AG20443 (cell line): Measurements from ENCODE around the gene XPR1.

ENCODE experiments used
- DNase-seq: peaks from one replicate; pipeline ENCODE4 v3.0.0; 2012; ENCODE audit warnings: low spot score, mixed read lengths

XPR1 gene

DNA sequence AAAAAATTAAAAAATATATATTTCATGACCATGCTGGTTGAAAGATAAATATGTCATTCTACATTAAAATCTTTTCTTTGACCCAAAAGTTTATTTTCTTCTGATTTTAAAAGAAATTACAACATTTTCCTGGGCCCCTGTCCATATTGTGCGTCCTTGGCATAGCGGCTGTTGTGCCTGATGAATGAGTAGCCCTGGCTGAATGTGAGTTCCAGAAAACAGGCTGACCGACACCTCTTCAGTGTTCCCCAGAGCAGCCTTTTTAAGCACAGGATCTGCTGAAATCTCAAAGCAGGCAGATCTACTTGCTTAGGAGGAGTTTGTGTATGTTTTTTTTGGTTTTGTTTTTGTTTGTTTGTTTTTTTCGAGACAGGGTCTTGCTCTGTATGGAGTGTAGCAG lies 300.6 kb downstream of the XPR1 start:
- no peak for DNase-seq

- no peak for DNase-seq
These were observed 301.3 kb downstream of the XPR1 start for GRCh38 chr1:180933141-180933540.

- no peak for DNase-seq
These were observed 302.7 kb downstream of the XPR1 start for GRCh38 chr1:180934563-180934962.

GRCh38 chr1:180935326-180936109 lies 303.7 kb downstream of the XPR1 start:
- no peak for DNase-seq

DNA sequence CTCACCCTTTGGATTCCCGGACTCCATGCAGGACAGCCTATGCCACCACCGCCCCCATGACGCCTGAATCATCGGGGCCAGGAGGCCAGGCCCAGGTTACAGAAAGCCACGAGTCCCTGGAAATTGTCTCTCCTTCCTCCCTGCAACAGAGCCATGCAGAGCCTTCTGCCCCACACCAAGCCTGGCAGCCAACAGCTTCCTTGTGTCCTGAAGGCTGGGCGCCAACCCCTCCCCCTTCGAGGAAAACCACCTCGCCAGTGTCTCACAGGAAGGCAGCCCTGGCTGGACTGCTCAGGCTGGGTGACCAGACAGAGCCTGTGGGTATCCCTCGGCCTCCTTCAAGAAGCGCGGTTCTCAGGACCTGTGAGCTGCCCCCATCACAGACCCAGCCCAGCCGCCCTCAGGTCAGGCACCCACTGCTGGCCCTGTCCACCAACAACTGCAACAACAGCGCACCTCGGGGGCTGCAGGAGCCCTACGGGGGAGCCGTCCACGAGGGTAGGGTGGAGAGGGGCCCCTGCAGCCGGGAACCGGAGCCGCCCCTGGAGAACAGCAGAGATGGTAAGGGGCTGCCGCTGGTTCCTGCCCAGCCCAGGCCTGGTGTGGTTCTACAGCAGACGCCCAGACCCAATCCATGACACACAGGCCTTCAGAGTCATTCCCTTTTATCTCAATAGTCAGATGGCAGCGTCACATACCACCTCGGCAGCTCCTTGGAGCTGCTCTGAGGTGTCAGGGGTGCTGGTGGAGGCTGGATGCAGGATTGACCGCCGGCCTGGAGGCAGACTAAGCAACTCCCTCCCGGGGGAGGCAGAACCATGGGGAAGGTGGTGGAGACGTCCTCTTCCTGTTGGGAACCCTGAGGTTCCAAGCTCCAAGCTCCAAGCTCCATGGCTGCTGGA lies 304.5 kb downstream of the XPR1 start:
- DNase-seq = no peak

- DNase-seq = no peak
These were observed 305.2 kb downstream of the XPR1 start for GRCh38 chr1:180937012-180937372.

GRCh38 chr1:180937624-180938225 lies 305.9 kb downstream of the XPR1 start:
- DNase-seq = no peak

- no peak for DNase-seq
These were observed 307.4 kb downstream of the XPR1 start for GRCh38 chr1:180939073-180939710.

GRCh38 chr1:180939711-180940103 lies 307.9 kb downstream of the XPR1 start:
- no peak for DNase-seq
